Spleen (tissue), 7 donors: ENCODE results near the gene PRODH2.

ENCODE experiments used
- POLR2A ChIP-seq, 3 donors: fragments of 450-650 bp; IDR thresholded peaks; one replicate each; pipeline ENCODE4 v1.5.1; 2017; ENCODE audit warnings: antibody characterized with exemption in 3 of 3, mild to moderate bottlenecking in 1 of 3
- TF ChIP-seq, protein P1 (sequence below), 11 experiments: fragments of 200-600 bp in 7 of 11; fragments of 450-650 bp in 4 of 11; sonication (generic) in 4 of 11; IDR thresholded peaks in 8 of 11; conservative IDR thresholded peaks in 3 of 11; 1 replicate in 7 of 11; 2 replicates in 4 of 11; pipeline versions ENCODE4 v1.4.0 to v1.8.0; 2016 to 2021; ENCODE audit warnings: antibody characterized with exemption in 11 of 11, inconsistent platforms in 4 of 11, mild to moderate bottlenecking in 1 of 11
- donor health status: DM: no; HTN: no; CAD: no; lungs with moderate emphysema.
- donor health status: DM: no; HTN: no; CAD: no.
- donor health status: DM: no; HTN: no; CAD: no.

DNA sequence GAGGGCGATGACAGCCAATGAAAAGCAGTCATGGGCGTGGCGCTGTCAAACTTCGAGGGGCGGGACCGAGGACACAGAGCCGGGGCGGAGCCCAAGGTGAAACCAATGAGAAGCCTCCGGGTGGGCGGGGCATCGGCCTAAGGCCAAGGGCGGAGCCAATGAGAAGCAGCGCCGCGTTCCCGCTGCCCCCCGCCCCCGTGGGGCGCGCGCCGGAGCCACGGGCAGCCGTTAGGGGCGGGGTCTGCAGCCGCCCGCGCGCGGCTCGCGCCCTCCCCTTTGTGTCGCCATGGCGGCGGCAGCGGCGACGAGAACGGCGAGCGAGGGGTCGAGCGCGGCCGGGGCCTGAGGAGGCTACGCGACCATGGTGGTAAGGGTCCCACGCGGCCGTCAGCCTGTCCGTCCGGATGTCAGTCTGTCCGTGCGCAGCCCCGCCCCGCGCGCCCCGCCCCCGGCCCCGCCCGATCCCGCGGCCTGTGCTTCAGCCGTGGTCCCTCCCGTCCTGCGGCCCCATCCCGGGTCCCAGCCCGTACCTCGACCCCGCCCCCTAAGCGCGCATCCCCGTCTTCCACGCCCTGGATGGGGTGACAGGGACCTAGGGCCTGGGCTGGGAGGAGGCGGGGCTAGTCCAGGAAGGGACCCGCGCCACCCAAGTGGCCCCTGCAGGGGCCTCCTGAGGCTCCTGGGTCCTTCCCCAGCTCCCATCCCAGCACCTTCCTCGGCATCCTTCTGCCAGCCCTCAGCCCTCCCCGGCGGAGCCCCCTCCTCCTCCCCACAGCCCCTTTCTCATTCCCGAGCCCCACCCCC lies 37.1 kb downstream of the PRODH2 start, which contains the start of gene ARHGAP33:
- TF ChIP-seq POLR2A (IDR thresholded peaks at IDR 0.05): no peak
- TF ChIP-seq, protein P1, sequence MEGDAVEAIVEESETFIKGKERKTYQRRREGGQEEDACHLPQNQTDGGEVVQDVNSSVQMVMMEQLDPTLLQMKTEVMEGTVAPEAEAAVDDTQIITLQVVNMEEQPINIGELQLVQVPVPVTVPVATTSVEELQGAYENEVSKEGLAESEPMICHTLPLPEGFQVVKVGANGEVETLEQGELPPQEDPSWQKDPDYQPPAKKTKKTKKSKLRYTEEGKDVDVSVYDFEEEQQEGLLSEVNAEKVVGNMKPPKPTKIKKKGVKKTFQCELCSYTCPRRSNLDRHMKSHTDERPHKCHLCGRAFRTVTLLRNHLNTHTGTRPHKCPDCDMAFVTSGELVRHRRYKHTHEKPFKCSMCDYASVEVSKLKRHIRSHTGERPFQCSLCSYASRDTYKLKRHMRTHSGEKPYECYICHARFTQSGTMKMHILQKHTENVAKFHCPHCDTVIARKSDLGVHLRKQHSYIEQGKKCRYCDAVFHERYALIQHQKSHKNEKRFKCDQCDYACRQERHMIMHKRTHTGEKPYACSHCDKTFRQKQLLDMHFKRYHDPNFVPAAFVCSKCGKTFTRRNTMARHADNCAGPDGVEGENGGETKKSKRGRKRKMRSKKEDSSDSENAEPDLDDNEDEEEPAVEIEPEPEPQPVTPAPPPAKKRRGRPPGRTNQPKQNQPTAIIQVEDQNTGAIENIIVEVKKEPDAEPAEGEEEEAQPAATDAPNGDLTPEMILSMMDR (IDR thresholded peaks at IDR 0.05 in 8 of 11, conservative IDR thresholded peaks at IDR 0.05 in 3 of 11): peak in 5 of 11 experiments; percentile 7 to 39 (median 13)
